ENCODE measurements around the gene ARHGAP26. TPM values are rescaled to one million over a fixed set of nuclear protein-coding genes. Genes with fewer than 3 reads are reported as not detected.

The ARHGAP26 gene
- total RNA-seq = 3.0 and 5.1 TPM in 2 replicates

DNA sequence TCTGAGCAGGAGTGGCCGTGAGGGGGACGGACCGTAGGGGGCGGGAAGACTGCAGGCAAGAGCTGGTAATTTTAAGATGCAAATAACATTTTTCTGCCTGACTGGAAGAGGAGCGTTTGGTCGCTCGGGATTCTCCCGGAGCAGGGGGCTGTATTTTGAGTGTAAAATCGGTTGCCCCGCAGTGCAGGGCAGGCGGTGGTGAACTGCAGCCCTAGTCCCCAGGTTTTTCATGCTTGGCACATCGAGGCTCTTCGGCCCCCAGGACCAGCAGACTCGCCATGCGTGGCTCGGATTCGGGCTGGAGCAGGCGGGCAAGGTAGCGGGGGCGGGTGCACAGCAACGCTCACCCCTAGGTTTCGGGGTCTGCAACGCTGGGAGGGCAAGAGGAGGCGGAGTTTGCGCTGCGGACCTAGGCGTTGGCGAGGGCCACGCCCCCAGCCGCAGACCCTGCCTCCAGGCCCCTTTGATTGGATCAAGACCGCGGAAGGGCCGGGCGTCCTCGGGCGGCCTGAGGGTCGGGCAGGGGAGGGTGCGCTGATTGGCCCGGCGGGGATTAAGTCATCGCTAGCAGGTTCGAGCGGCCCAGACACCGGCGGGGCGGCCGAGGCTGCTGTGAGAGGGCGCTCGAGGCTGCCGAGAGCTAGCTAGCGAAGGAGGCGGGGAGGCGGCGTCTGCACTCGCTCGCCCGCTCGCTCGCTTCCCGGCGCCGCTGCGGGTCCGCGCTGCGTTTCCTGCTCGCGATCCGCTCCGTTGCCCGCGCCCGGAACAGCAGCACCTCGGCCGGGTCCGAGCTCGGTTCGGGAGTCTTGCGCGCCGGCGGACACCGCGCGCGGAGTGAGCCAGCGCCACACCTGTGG lies at the start of gene ARHGAP26:
ARHGAP26 (plus strand) TSS at position 585 of the 857 bp plus-strand sequence. CDS start 385 bp downstream, outside the sequence.

Other genes with a start within 250 kb of the ARHGAP26 start
- gene FGF1, start 84.3 kb upstream of the ARHGAP26 start, total RNA-seq = 124 and 141 TPM in 2 replicates